Measurements from ENCODE around the gene GUK1. TPM values are rescaled to one million over a fixed set of nuclear protein-coding genes. Genes with fewer than 3 reads are reported as not detected.

Gene GUK1
- total RNA-seq, 2 donors from 2014 or later, result 252 to 422 TPM

- H3K9me3 ChIP-seq, result no peaks in the 10 kb centered on the region
- H3K36me3 ChIP-seq, result no peaks in the 10 kb centered on the region
- no peaks in the 10 kb centered on the region for H3K27me3 ChIP-seq (replicated peaks; ENCODE audit: insufficient read depth)
- peaks cover 3 to 12% of the 10 kb centered on the region in 2 donors for H3K4me1 ChIP-seq (ENCODE audit: control insufficient read depth in 1 of 2, low read depth in 2 of 2)
- DNase-seq (ENCODE audit: low spot score) (no peak), ATAC-seq (ENCODE audit: insufficient number of reproducible peaks, low FRiP score, low read depth) (no peak)
- no peak overlapping the region for H3K27ac ChIP-seq
- no peak overlapping the region for H3K4me3 ChIP-seq
- TF ChIP-seq CTCF (IDR thresholded peaks at IDR 0.05), result no peak
Measured at GRCh38 chr1:228168563-228169270, 28.6 kb downstream of the GUK1 start.

GRCh38 chr1:228169345-228169744 lies 29.3 kb downstream of the GUK1 start:
- Histone ChIP-seq H3K27ac (no peak overlapping the region), H3K4me1 (ENCODE audit: control insufficient read depth in 1 of 2, low read depth in 2 of 2) (peaks cover 3 to 12% of the 10 kb centered on the region in 2 donors), H3K4me3 (no peak overlapping the region), H3K36me3 (no peaks in the 10 kb centered on the region), H3K9me3 (no peaks in the 10 kb centered on the region), H3K27me3 (replicated peaks; ENCODE audit: insufficient read depth) (no peaks in the 10 kb centered on the region)
- TF ChIP-seq CTCF (IDR thresholded peaks at IDR 0.05), result no peak
- ATAC-seq (ENCODE audit: insufficient number of reproducible peaks, low FRiP score, low read depth), result no peak
- no peak for DNase-seq (ENCODE audit: low spot score)

GRCh38 chr1:228170666-228171065 lies 30.6 kb downstream of the GUK1 start:
- no peak for TF ChIP-seq CTCF (IDR thresholded peaks at IDR 0.05)
- DNase-seq (ENCODE audit: low spot score) (no peak), ATAC-seq (ENCODE audit: insufficient number of reproducible peaks, low FRiP score, low read depth) (no peak)
- H3K4me3 ChIP-seq, result no peak overlapping the region
- peaks cover 3 to 9% of the 10 kb centered on the region in 2 donors for H3K4me1 ChIP-seq (ENCODE audit: control insufficient read depth in 1 of 2, low read depth in 2 of 2)
- no peak overlapping the region for H3K27ac ChIP-seq
- peaks cover 7% of the 10 kb centered on the region for H3K36me3 ChIP-seq
- no peaks in the 10 kb centered on the region for H3K27me3 ChIP-seq (replicated peaks; ENCODE audit: insufficient read depth)
- H3K9me3 ChIP-seq, result no peaks in the 10 kb centered on the region

GRCh38 chr1:228171221-228171891 lies 31.3 kb downstream of the GUK1 start:
- ATAC-seq (ENCODE audit: insufficient number of reproducible peaks, low FRiP score, low read depth) (no peak), DNase-seq (ENCODE audit: low spot score) (no peak)
- no peaks in the 10 kb centered on the region for H3K27me3 ChIP-seq (replicated peaks; ENCODE audit: insufficient read depth)

More at GRCh38 chr1:228171221-228171891, 31.3 kb downstream of the GUK1 start:
- Histone ChIP-seq H3K9me3 (no peaks in the 10 kb centered on the region), H3K4me1 (ENCODE audit: control insufficient read depth in 1 of 2, low read depth in 2 of 2) (peaks cover 3 to 8% of the 10 kb centered on the region in 2 donors), H3K27ac (no peak overlapping the region), H3K4me3 (no peak overlapping the region), H3K36me3 (peaks cover 10% of the 10 kb centered on the region)
- TF ChIP-seq CTCF (IDR thresholded peaks at IDR 0.05), result no peak

Data from thoracic aorta (tissue), 2 donors.